ENCODE measurements around the gene NRIP2.
A peak's percentile ranks its signal among the peaks of the same experiment; 100 is the strongest.

NRIP2 gene

GRCh38 chr12:2819810-2820209 is 15.0 kb downstream of the NRIP2 start:
- H3K4me3 ChIP-seq (ENCODE audit: low read depth, low read length) = no peak overlapping the region
- TF ChIP-seq CTCF (IDR thresholded peaks at IDR 0.05; ENCODE audit: borderline replicate concordance, insufficient read depth, low read depth, low read length) = no peak

GRCh38 chr12:2813214-2814185 is 21.3 kb downstream of the NRIP2 start:
- H3K4me3 ChIP-seq (ENCODE audit: low read depth, low read length) = peak overlapping the region; percentile 64
- TF ChIP-seq CTCF (IDR thresholded peaks at IDR 0.05; ENCODE audit: borderline replicate concordance, insufficient read depth, low read depth, low read length) = peak; percentile 66; the same call in 1 of the 2 replicates

GRCh38 chr12:2812290-2813213 is 22.3 kb downstream of the NRIP2 start, which contains the start of gene ITFG2:
Gene ITFG2 (plus strand): TSS chr12:2812668. CDS start chr12:2812761, 93 bp downstream.
- no peak for TF ChIP-seq CTCF (IDR thresholded peaks at IDR 0.05; ENCODE audit: borderline replicate concordance, insufficient read depth, low read depth, low read length)
- peak within 1 kb of the TSS; percentile 64 for H3K4me3 ChIP-seq (ENCODE audit: low read depth, low read length)

- H3K4me3 ChIP-seq (ENCODE audit: low read depth, low read length) = peak overlapping the region; percentile 64
- no peak for TF ChIP-seq CTCF (IDR thresholded peaks at IDR 0.05; ENCODE audit: borderline replicate concordance, insufficient read depth, low read depth, low read length)
These were observed 23.0 kb downstream of the NRIP2 start for GRCh38 chr12:2811801-2812200.

GRCh38 chr12:2806700-2807099 is 28.1 kb downstream of the NRIP2 start:
- TF ChIP-seq CTCF (IDR thresholded peaks at IDR 0.05; ENCODE audit: borderline replicate concordance, insufficient read depth, low read depth, low read length) = no peak
- no peak overlapping the region for H3K4me3 ChIP-seq (ENCODE audit: low read depth, low read length)

- no peak overlapping the region for H3K4me3 ChIP-seq (ENCODE audit: low read depth, low read length)
- TF ChIP-seq CTCF (IDR thresholded peaks at IDR 0.05; ENCODE audit: borderline replicate concordance, insufficient read depth, low read depth, low read length) = no peak
These were observed 29.7 kb downstream of the NRIP2 start for GRCh38 chr12:2805143-2805520.
